NCI-H345 treated with DMSO at 0.1 percent for 48 hours (cell line): ENCODE results near the gene DBR1.
A peak's percentile ranks its signal among the peaks of the same experiment; 100 is the strongest.
"Not testable (repeated sequence)": the region's sequence is repeated elsewhere in the genome, so short reads cannot be mapped to it uniquely, and the experiment has no call there.

Experiments used
- DNase-seq: peaks from one replicate; lab custom pipeline; 2025; ENCODE audit not compliant: unreplicated experiment; lab: John Stamatoyannopoulos, UW

DBR1 gene

DNA sequence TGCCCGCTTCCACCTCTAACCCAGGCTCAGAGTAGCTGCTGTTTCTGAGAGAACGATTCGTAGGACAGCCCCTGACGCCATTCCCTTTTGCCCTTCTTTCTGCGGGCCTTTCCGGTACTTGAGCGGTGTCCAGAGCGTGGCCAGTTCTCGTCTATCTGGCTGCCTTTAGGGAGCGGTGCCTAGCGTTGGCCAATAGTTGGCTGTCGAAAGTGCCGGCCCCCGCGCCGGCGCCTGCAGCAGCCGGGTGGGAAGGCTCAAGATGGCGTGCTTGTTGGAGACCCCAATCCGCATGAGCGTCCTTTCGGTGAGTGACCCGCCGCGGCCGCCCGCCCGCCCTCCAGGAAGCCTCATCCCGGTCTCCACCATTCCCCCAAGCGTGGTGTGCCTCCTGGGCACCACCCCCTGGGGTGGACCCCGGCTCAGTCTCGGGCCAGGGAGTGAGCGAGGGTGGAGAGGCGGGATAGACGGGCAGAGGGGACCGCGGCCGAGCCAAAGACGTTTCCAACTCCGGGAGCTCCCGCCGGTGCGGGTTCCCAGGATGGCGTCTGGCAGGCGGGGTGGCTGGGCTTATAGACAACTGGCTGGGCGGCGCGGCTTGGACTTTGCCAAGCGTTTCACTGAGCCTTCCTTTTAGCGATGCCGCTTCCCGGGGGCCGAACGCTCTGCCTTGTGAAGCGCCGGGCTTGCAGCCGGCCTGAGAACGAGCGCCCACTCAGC, 12.7 kb upstream of the DBR1 start, which contains the start of gene ARMC8:
Gene ARMC8 (plus strand): TSS at position 6 of the 717 bp plus-strand sequence. CDS start 254 bp downstream, at position 260.
- no peak for DNase-seq

GRCh38 chr3:138186803-138187295, 12.1 kb upstream of the DBR1 start:
- DNase-seq = peak; percentile 65

GRCh38 chr3:138186221-138186620, 11.5 kb upstream of the DBR1 start:
- DNase-seq = no peak

GRCh38 chr3:138184994-138185393, 10.3 kb upstream of the DBR1 start:
- no peak for DNase-seq

DNA sequence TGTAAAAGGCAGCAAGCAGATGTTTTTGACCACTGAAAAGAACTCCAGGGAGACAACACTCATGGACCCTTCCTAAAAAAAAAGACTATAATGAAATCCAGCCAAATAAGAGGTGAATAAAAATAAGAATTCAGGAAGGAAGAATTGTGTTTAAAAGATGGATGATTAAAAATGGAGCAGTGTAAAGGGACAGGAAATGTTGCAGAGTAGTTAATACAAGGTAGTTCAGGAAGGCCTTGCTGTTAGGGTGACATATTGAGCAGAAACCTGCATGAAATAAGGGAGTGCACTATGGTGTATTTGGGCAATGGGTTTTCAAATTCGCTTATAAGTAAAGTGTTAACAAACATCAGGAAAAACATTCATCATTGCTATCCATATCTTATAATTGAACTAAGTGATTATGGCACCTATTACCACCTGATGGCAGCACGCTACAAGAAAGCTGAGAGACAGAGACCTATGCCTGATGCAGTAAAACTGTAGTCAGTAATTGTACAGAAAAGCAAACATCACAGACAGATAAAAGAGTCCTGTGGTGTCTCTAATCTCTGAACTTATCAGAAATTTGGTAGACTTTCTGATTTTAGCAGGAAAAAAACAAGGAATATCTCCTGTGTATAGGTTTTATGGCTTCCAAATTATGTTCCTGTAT, 5.8 kb upstream of the DBR1 start:
- peak; percentile 3 for DNase-seq

GRCh38 chr3:138173769-138174420, 826 bp downstream of the DBR1 start:
- DNase-seq = no peak

DNA sequence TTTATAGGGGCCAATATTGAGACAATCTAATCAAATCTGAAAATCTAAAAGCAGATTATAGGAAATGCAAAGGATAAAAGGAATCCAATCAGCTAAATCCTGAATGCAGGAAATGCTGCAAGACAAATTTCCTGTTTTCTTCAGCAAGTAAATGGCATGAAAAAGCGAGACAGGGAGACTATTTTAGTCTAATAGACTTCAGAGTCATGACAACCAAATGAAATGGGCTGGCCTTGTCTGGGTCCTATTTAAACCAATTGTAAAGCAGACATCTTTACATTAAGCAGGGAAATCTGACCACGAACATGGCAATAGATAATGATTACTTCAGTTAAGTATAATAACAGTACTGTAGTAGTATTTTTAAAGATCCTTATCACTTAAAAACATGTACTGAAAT, 2.1 kb downstream of the DBR1 start:
- no peak for DNase-seq

DNA sequence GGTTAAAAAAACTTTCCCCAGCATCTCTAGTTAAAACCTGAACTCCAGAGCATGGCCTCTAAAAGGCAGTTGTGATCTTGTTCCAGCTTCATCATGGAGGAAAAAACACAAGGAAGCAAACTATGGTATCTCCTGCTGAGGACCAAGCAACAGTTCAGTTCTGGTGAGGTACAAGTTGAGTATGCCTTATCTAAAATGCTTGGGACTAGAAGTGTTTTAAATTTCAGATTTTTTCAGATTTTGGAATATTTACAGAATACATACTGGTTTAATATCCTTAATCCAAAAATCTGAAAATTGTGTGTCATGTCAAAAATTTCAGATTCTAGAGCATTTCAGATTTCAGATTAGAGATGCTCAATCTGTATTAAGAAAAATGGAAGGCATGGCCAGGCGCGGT, 9.7 kb downstream of the DBR1 start:
- no peak for DNase-seq

DNA sequence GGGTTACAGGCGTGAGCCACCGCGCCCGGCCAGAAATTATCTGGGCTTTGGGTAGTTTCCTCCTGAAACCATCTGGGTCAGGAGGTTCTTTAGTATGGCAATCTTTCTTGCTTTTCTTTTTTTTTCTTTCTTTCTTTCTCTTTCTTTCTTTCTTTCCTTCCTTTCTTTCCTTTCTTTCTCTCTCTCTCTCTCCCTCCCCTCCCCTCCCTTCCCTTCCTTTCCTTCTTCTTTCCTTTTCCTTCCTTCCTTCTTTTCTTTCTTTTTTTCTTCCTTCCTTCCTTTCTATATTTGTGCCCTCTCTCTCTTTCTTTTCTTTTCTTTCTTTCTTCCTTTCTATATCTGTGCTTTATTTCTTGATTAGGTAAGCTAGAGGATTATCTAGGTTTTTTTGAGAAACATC, 17.0 kb downstream of the DBR1 start:
- DNase-seq = no peak

- DNase-seq = no peak
These were observed 20.2 kb downstream of the DBR1 start for GRCh38 chr3:138154534-138154933.

GRCh38 chr3:138148503-138148902, 26.2 kb downstream of the DBR1 start:
- DNase-seq = no peak

- not testable (repeated sequence) for DNase-seq
These were observed 32.5 kb downstream of the DBR1 start for GRCh38 chr3:138142181-138142580.

GRCh38 chr3:138140940-138141339, 33.8 kb downstream of the DBR1 start:
- no peak for DNase-seq

DNA sequence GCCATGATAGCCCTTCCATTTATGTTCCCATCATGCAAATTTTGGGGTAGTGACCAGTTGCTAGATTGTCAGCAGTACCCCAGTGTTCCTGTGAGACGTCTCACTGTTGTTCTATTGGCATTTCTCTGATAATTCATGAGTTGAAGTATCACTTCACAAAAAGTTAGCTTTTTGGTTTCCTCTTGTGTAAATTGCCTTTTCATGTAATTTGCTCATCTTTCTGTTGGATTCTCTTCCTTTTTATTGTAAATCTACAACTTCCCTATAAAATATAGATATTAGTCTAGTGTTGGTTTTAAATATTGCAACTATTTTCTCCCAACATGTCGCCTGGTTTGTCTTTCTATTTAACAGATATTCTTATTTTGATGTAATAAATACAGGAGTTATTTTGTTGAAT, 35.0 kb downstream of the DBR1 start:
- DNase-seq = no peak

DNA sequence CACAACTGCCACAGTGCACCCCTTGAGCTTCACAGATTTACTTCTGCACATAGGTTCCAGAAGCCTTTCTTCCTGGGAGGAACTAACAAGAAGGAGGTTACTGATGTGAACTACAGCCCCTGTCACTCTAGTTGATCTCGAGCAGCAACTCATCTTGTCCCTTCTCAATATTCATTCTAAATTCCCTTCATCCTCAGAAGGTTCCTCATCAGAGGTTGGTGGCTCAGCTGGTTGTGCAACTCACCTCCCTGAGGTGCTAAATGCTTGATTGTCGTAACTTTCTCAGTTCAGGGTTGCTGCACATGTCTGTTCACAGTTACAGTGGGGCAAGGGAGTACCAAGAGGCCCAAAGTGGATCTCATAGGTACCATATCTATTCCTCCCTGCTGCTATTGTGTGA, 36.9 kb downstream of the DBR1 start:
- DNase-seq = no peak

DNA sequence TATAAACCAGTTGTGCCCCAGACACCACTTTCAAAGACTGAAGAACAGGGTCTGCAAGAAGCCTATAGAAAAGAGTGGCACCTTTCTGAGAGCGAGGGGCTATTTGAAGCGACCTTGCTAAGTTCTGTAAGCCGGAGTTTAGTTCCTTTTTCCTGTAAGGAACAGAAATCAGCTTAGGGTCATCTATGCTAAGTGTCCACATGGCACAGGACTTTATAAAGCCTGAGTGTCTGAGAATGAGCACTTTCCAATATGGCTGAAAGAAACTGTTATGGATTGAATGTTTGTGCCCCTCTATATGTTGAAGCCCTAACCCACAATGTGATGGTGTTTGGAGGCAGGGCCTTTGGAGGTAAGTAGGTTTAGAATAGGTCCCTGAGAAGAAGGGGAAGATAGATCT, 38.5 kb downstream of the DBR1 start:
- no peak for DNase-seq

- no peak for DNase-seq
These were observed 38.9 kb downstream of the DBR1 start for GRCh38 chr3:138135833-138136194.

DNA sequence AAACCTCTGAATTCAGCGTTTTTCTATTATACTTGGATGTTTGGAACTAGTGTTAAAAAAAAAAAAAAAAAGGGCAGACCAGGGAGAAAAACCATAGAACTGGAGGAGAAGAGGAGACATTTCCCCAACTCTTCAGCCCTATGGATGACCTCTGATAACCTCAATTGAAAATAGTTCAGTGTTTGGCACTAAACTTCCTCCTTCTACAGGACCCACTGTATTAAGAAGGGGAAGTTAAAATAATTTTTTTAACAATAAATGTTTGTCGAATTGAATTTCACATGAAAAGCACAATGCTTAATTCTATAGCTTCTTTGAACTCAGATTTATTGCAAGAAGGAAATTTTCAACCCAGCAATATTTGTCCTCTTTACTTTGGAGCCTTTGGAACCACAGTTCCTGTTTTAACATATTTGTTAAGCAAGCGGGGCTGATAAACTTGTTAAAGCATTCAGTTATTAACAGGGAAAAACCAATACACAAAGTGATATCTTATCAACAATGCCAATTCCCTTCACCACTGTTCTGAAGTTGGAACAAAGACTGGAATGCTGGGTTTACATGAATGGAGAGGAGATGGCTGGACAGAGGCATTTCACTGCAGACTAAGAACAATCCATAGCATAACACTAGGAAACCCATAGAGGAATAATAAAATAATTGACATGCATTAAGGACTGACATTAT, 39.4 kb downstream of the DBR1 start:
- DNase-seq = no peak

- DNase-seq = no peak
These were observed 42.5 kb downstream of the DBR1 start, which contains the start of gene A4GNT for GRCh38 chr3:138132239-138132638. A4GNT (minus strand) TSS chr3:138132390; CDS start chr3:138131256, 1,134 bp downstream.

DNA sequence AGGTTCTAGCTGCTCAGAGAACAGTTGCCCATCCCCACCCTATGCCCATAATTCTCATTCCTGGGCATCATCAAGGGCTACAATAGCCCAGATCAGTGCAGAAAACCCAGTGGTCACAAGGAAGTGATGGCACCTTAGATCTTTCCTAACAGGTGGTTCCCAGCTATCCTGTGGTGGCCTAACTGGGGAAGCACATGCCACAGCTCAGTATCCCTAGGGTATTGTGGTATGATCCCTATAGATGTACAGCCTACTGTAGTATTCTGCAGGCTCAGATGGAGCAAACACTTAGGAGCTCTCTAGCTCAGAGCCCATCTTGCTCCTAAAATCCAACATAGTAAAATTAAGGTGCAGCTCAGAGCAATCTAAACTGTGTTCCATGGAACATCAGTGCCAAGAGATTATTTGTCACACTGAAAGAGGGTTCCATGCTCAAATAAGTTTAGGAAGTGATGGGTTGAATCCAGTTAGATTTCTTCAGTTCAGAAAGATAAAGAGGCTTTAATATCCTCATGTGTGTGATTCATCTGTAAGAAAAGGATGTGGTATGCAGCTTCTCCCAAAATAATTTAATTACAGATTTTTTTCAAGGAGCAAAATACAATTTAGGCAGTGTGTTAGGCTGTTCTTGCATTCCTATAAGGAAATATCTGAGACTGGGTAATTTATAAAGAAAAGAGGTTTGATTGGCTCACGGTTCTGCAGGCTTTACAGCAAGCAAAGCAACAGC, 46.9 kb downstream of the DBR1 start:
- DNase-seq = no peak
